H1 (cell line): ENCODE results near the gene PRG2. TPM values are rescaled to one million over a fixed set of nuclear protein-coding genes. Genes with fewer than 3 reads are reported as not detected.

ENCODE experiments used
- CTCF ChIA-PET: fragments of 300-600 bp; sonication (Branson Sonifier 250); formaldehyde crosslinking; loops from one replicate; lab custom pipeline; 2021; ENCODE audit not compliant: partially characterized antibody; lab: Charles Lee
- POLR2A ChIA-PET: fragments of 300-600 bp; sonication (Branson Sonifier 250); formaldehyde crosslinking; loops from one replicate; lab custom pipeline; 2021; ENCODE audit warnings: inconsistent platforms; ENCODE audit not compliant: partially characterized antibody; lab: Charles Lee
- DNase-seq, 2 experiments: peaks; one replicate each; pipeline versions ENCODE4 v3.0.0 to v3.0.0-alpha.2; 2010 to 2022; ENCODE audit warnings: low spot score in 2 of 2, low read depth in 1 of 2, mixed read lengths in 1 of 2
- FAIRE-seq: peaks from 2 replicates; lab custom pipeline; 2011; peaks lifted over from hg19 to GRCh38; lab: Jason Lieb, UNC
- H2AFZ ChIP-seq: 2 replicates; pipeline ENCODE4 v1.8.1; 2012; ENCODE audit warnings: low read length, inconsistent platforms
- H2AK5ac ChIP-seq: 2 replicates; pipeline ENCODE4 v1.6.1; 2013; ENCODE audit warnings: low read depth, low read length
- H2BK120ac ChIP-seq: replicated peaks from 2 replicates; pipeline ENCODE3; 2013; ENCODE audit warnings: low read depth, low read length, inconsistent platforms
- H2BK12ac ChIP-seq: 2 replicates; pipeline ENCODE4 v1.6.1; 2013; ENCODE audit warnings: low read depth, low read length
- H2BK15ac ChIP-seq: 2 replicates; pipeline ENCODE4 v1.6.1; 2013; ENCODE audit warnings: low read length
- H2BK20ac ChIP-seq: 2 replicates; pipeline ENCODE4 v1.6.1; 2013; ENCODE audit warnings: low read length
- H2BK5ac ChIP-seq: 2 replicates; pipeline ENCODE4 v1.6.1; 2013; ENCODE audit warnings: low read depth, low read length
- H3K14ac ChIP-seq: 2 replicates; pipeline ENCODE4 v1.6.1; 2013; ENCODE audit warnings: inconsistent platforms; ENCODE audit not compliant: insufficient read length
- H3K18ac ChIP-seq: 2 replicates; pipeline ENCODE4 v1.6.1; 2013; ENCODE audit warnings: low read length; ENCODE audit errors: extremely low read depth
- H3K23ac ChIP-seq: 2 replicates; pipeline ENCODE4 v1.6.1; 2013; ENCODE audit warnings: inconsistent platforms; ENCODE audit not compliant: insufficient read length
- H3K23me2 ChIP-seq: 2 replicates; pipeline ENCODE4 v1.6.1; 2013; ENCODE audit warnings: low read depth, low read length
- H3K27ac ChIP-seq: 2 replicates; pipeline ENCODE4 v1.6.1; 2011; ENCODE audit warnings: low read depth, low read length, inconsistent platforms
- H3K27me3 ChIP-seq, 4 experiments: replicated peaks in 1 of 4; 1 replicate in 1 of 4; 2 replicates in 3 of 4; pipeline versions ENCODE4 v1.6.1 to v1.8.1; 2011 to 2013; ENCODE audit warnings: low read length in 3 of 4, mild to moderate bottlenecking in 3 of 4, inconsistent platforms in 2 of 4, mixed read lengths in 2 of 4, moderate library complexity in 1 of 4; ENCODE audit not compliant: control insufficient read depth in 3 of 4, insufficient read depth in 3 of 4; ENCODE audit errors: extremely low read depth in 1 of 4
- H3K36me3 ChIP-seq, 4 experiments: 2 replicates each; pipeline versions ENCODE4 v1.6.1 to v1.8.1; 2011 to 2013; ENCODE audit warnings: mild to moderate bottlenecking in 4 of 4, low read length in 3 of 4, moderate library complexity in 2 of 4, control low read depth in 1 of 4, inconsistent platforms in 1 of 4; ENCODE audit not compliant: insufficient read depth in 4 of 4, control insufficient read depth in 2 of 4
- H3K4ac ChIP-seq: replicated peaks from 2 replicates; pipeline ENCODE3; 2013; ENCODE audit warnings: low read length, low read depth, mixed read lengths, inconsistent platforms; ENCODE audit not compliant: insufficient read length
- H3K4me1 ChIP-seq, 4 experiments: replicated peaks in 1 of 4; 1 replicate in 1 of 4; 2 replicates in 3 of 4; pipeline versions ENCODE4 v1.6.1 to v1.8.1; 2011 to 2013; ENCODE audit warnings: low read length in 3 of 4, inconsistent platforms in 2 of 4, mixed read lengths in 1 of 4; ENCODE audit not compliant: insufficient read depth in 4 of 4, control insufficient read depth in 3 of 4
- H3K4me2 ChIP-seq, 2 experiments: 2 replicates each; pipeline versions ENCODE4 v1.6.1 to v1.8.1; 2011 to 2013; ENCODE audit warnings: low read depth in 2 of 2, low read length in 2 of 2, control low read depth in 1 of 2, inconsistent platforms in 1 of 2, mild to moderate bottlenecking in 1 of 2; ENCODE audit not compliant: insufficient read depth in 1 of 2
- H3K4me3 ChIP-seq, 4 experiments: fragments of 200-600, 300-600 bp in 1 of 4; sonication (generic), shearing (Covaris generic), sonication (Bioruptor Twin) in 1 of 4; 2 replicates each; pipeline versions ENCODE4 v1.5.1 to v1.8.1; 2011 to 2016; ENCODE audit warnings: low read length in 4 of 4, low read depth in 3 of 4, control low read depth in 2 of 4, inconsistent platforms in 2 of 4, mild to moderate bottlenecking in 2 of 4, mixed read lengths in 1 of 4, moderate library complexity in 1 of 4; ENCODE audit not compliant: insufficient read depth in 2 of 4; ENCODE audit errors: extremely low read depth in 1 of 4
- H3K56ac ChIP-seq: replicated peaks from 2 replicates; pipeline ENCODE3; 2013; ENCODE audit warnings: low read depth, mild to moderate bottlenecking, mixed read lengths, low read length, inconsistent platforms; ENCODE audit not compliant: insufficient read length
- H3K79me1 ChIP-seq: 2 replicates; pipeline ENCODE4 v1.6.1; 2013; ENCODE audit warnings: low read depth, low read length, control low read depth
- H3K79me2 ChIP-seq, 2 experiments: 2 replicates each; pipeline versions ENCODE4 v1.6.1 to v1.8.1; 2012 to 2013; ENCODE audit warnings: low read length in 2 of 2, mild to moderate bottlenecking in 2 of 2, inconsistent platforms in 1 of 2; ENCODE audit not compliant: insufficient read depth in 2 of 2, control insufficient read depth in 1 of 2
- H3K9ac ChIP-seq, 4 experiments: replicated peaks in 1 of 4; 1 replicate in 1 of 4; 2 replicates in 3 of 4; pipeline versions ENCODE4 v1.6.1 to v1.8.1; 2011 to 2013; ENCODE audit warnings: low read depth in 3 of 4, low read length in 3 of 4, control low read depth in 2 of 4, mild to moderate bottlenecking in 2 of 4, moderate library complexity in 2 of 4, inconsistent platforms in 1 of 4; ENCODE audit errors: extremely low read depth in 1 of 4
- H3K9me3 ChIP-seq, 2 experiments: 2 replicates each; pipeline versions ENCODE4 v1.6.1 to v1.8.1; 2012 to 2013; ENCODE audit warnings: mild to moderate bottlenecking in 2 of 2, moderate library complexity in 2 of 2, control low read depth in 1 of 2, inconsistent platforms in 1 of 2, low read depth in 1 of 2, low read length in 1 of 2, mixed read lengths in 1 of 2; ENCODE audit not compliant: insufficient read depth in 2 of 2
- H4K20me1 ChIP-seq, 2 experiments: replicated peaks in 1 of 2; 2 replicates each; pipeline versions ENCODE3 to v1.8.1; 2011 to 2013; ENCODE audit warnings: inconsistent platforms in 2 of 2, low read length in 2 of 2, mild to moderate bottlenecking in 1 of 2; ENCODE audit not compliant: insufficient read depth in 2 of 2, control insufficient read depth in 1 of 2
- H4K5ac ChIP-seq: 2 replicates; pipeline ENCODE4 v1.6.1; 2013; ENCODE audit warnings: low read length, low read depth, mixed read lengths, inconsistent platforms; ENCODE audit not compliant: insufficient read length
- H4K8ac ChIP-seq: 2 replicates; pipeline ENCODE4 v1.8.0; 2013; ENCODE audit warnings: mild to moderate bottlenecking, moderate library complexity, low read length, inconsistent platforms; ENCODE audit not compliant: insufficient read depth; ENCODE audit errors: extremely low read depth
- H4K91ac ChIP-seq: replicated peaks from 2 replicates; pipeline ENCODE3; 2013; ENCODE audit warnings: low read length, mixed read lengths, inconsistent platforms; ENCODE audit not compliant: insufficient read length
- CEBPB ChIP-seq: IDR thresholded peaks from 2 replicates; pipeline ENCODE4 v1.6.1; 2012; ENCODE audit warnings: low read depth, low read length
- MAFK ChIP-seq: IDR thresholded peaks from 2 replicates; pipeline ENCODE4 v1.6.1; 2012; ENCODE audit warnings: low read depth, mild to moderate bottlenecking, improper control_type of control experiment, low read length
- RAD21 ChIP-seq, 2 experiments: IDR thresholded peaks in 1 of 2; conservative IDR thresholded peaks in 1 of 2; 2 replicates each; pipeline ENCODE4 v1.6.1; 2011; ENCODE audit warnings: low read depth in 2 of 2, low read length in 2 of 2, improper control_type of control experiment in 1 of 2, inconsistent platforms in 1 of 2, mild to moderate bottlenecking in 1 of 2, moderate library complexity in 1 of 2
- RFX5 ChIP-seq: IDR thresholded peaks from 2 replicates; pipeline ENCODE4 v1.6.1; 2011; ENCODE audit warnings: low read depth, low read length, improper control_type of control experiment, borderline replicate concordance
- SAP30 ChIP-seq: fragments of 300-600 bp; sonication (generic); IDR thresholded peaks from 2 replicates; pipeline ENCODE4 v1.7.1; 2012; ENCODE audit warnings: low read length, moderate library complexity, mild to moderate bottlenecking, inconsistent platforms; ENCODE audit not compliant: insufficient read depth, insufficient replicate concordance
- SRF ChIP-seq: IDR thresholded peaks from 2 replicates; pipeline ENCODE4 v1.6.1; 2011; ENCODE audit warnings: mild to moderate bottlenecking, low read depth, low read length, moderate library complexity
- SUZ12 ChIP-seq: fragments of 200-600 bp; sonication (generic); IDR thresholded peaks from 2 replicates; pipeline ENCODE4 v1.6.1; 2012; ENCODE audit warnings: mild to moderate bottlenecking, inconsistent platforms, low read length, moderate library complexity, mixed read lengths
- TAF1 ChIP-seq: IDR thresholded peaks from 2 replicates; pipeline ENCODE4 v1.6.1; 2011; ENCODE audit warnings: mild to moderate bottlenecking, low read depth, low read length
- TEAD4 ChIP-seq: IDR thresholded peaks from 2 replicates; pipeline ENCODE4 v1.6.1; 2012; ENCODE audit warnings: low read depth, low read length, inconsistent platforms, mixed read lengths
- ZNF274 ChIP-seq: IDR thresholded peaks from 2 replicates; pipeline ENCODE4 v1.7.0; 2012; ENCODE audit warnings: low read length, borderline replicate concordance; ENCODE audit errors: extremely low read depth
- WGBS, 2 experiments: shearing (Covaris generic) in 1 of 2; methylation state at CpG; one replicate each; pipeline versions ENCODE4 v1.1.6 to v1.1.7; 2013 to 2015; ENCODE audit warnings: low lambda C conversion rate in 2 of 2, mixed read lengths in 2 of 2, inconsistent platforms in 1 of 2, low coverage in 1 of 2, missing lambda C conversion rate in 1 of 2; ENCODE audit not compliant: insufficient replicate concordance in 2 of 2, insufficient coverage in 1 of 2, insufficient read length in 1 of 2; ENCODE audit errors: extremely low coverage in 1 of 2, missing lambda C conversion rate in 1 of 2; 5-methylcytosine and 5-hydroxymethylcytosine counted together
- polyA plus RNA-seq, 7 experiments: library from polyadenylated mRNA; depleted of rRNA in 3 of 7; stranded (reverse) in 5 of 7; unstranded in 2 of 7; fragments of >200 nt in 5 of 7; fragments of 200-250 nt in 2 of 7; gene quantifications; 1 replicate in 5 of 7; 2 replicates in 1 of 7; 4 replicates in 1 of 7; pipeline versions ENCODE4 v1.2.1 to v1.2.3, GENCODE V29; 2011 to 2013; ENCODE audit warnings: missing spikeins in 2 of 7, mixed read lengths in 2 of 7
- total RNA-seq: library from RNA; stranded (reverse); fragmentation: NEBNext Ultra II Directional; extraction: Animal tissue kit (Norgen Biotek cat#: 25700); gene quantifications from 2 replicates; pipeline ENCODE4 v1.2.1, GENCODE V29; 2021
- TF ChIP-seq, protein P1 (sequence below): IDR thresholded peaks from 2 replicates; pipeline ENCODE4 v1.6.1; 2012; ENCODE audit warnings: inconsistent platforms

The PRG2 gene
- total and polyA plus RNA-seq, 2 of the 8 experiments (the other 6 are each of a cell fraction or from before 2014, with no cell fraction given): 0.32 TPM; not detected in 1

DNA sequence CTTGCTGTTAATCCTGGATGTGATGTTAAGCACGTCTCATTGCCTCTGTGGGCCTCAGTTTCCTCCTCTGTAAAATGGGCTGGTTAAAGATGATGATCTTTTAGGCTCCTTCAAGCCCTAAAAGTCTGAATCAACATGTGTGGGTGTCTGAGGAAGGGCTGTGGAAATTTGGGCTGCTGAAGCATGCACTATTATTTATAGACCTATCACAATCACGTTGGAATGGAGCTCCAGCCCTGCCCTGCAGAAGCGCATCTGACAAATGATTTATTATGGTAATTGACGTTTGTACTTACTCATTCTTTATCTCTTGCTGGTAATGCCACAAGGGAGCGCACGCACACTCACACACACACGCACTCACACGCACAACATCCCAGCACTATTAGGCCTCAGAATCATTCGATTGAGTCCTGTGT, 31.9 kb downstream of the PRG2 start:
- no peak overlapping the region for H2BK20ac ChIP-seq
- H3K4me3 ChIP-seq: no peak overlapping the region
- H2AK5ac ChIP-seq: no peak overlapping the region
- ChIA-PET POLR2A (interaction anchor here (1.3 to 1.6 kb wide), 2 partner anchors 23 to 48 kb away, joined by 3 to 5 read pairs; partner anchors contain the start of gene SSRP1), CTCF (interaction anchor here (1.2 to 2.7 kb wide), 9 partner anchors 8 to 168 kb away, joined by 3 to 11 read pairs (median 5); no protein-coding TSS in a partner anchor)
- no peaks in the 10 kb centered on the region for H3K36me3 ChIP-seq
- no peak overlapping the region for H3K18ac ChIP-seq
- no peak overlapping the region for H2BK15ac ChIP-seq
- H3K4ac ChIP-seq: no peak overlapping the region
- no peak overlapping the region; the same call in 1 of the 2 replicates for H2BK12ac ChIP-seq
- no peak overlapping the region for H2BK5ac ChIP-seq
- H2AFZ ChIP-seq: no peak overlapping the region
- DNase-seq (no peak), FAIRE-seq (no peak)
- no peak overlapping the region for H3K9ac ChIP-seq
- no peak overlapping the region for H4K5ac ChIP-seq
- H3K4me2 ChIP-seq: no peak overlapping the region
- H4K20me1 ChIP-seq: no peaks in the 10 kb centered on the region
- no peak overlapping the region for H3K56ac ChIP-seq
- H3K9me3 ChIP-seq: no peaks in the 10 kb centered on the region
- no peaks in the 10 kb centered on the region for H3K79me1 ChIP-seq
- no peak overlapping the region for H3K23ac ChIP-seq
- no peak overlapping the region for H4K91ac ChIP-seq
- H3K23me2 ChIP-seq: no peaks in the 10 kb centered on the region; the same call in 1 of the 2 replicates
- H2BK120ac ChIP-seq: no peak overlapping the region
- no peaks in the 10 kb centered on the region for H3K79me2 ChIP-seq
- no peak overlapping the region for H3K27ac ChIP-seq
- H4K8ac ChIP-seq: no peak overlapping the region
- no peak overlapping the region for H3K14ac ChIP-seq
- no peaks in the 10 kb centered on the region; a peak in 1 of 7 replicates for H3K27me3 ChIP-seq
- WGBS, 2 experiments: 88% methylated on average over 9 of the region's 9 CpGs; no CpG with 5 or more reads in 1 of the 2 experiments
- H3K4me1 ChIP-seq: peaks cover 0 to 6% (median 1%) of the 10 kb centered on the region in 4 experiments; a peak in 3 of 7 replicates
- TF ChIP-seq MAFK (no peak), CEBPB (no peak), SAP30 (no peak), SUZ12 (no peak), ZNF274 (no peak), SRF (no peak), RAD21 (IDR thresholded peaks at IDR 0.05 in 1 of 2, conservative IDR thresholded peaks at IDR 0.05 in 1 of 2; ENCODE audit: low read depth in 2 of 2, low read length in 2 of 2) (no peak), TEAD4 (no peak), RFX5 (no peak), TAF1 (no peak)
- TF ChIP-seq, protein P1, sequence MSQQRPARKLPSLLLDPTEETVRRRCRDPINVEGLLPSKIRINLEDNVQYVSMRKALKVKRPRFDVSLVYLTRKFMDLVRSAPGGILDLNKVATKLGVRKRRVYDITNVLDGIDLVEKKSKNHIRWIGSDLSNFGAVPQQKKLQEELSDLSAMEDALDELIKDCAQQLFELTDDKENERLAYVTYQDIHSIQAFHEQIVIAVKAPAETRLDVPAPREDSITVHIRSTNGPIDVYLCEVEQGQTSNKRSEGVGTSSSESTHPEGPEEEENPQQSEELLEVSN: no peak
